Measurements from ENCODE around the gene ZNF263.
A peak's percentile ranks its signal among the peaks of the same experiment; 100 is the strongest.
"Not testable (repeated sequence)": the region's sequence is repeated elsewhere in the genome, so short reads cannot be mapped to it uniquely, and the experiment has no call there.

The ZNF263 gene

DNA sequence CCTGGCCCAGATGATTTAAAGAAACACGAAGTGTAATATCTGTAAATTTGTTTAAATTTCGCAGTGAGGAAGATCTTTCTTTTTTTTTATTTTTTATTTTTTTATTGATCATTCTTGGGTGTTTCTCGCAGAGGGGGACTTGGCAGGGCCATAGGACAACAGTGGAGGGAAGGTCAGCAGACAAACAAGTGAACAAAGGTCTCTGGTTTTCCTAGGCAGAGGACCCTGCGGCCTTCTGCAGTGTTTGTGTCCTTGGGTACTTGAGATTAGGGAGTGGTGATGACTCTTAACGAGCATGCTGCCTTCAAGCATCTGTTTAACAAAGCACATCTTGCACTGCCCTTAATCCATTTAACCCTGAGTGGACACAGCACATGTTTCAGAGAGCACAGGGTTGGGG, 12.6 kb upstream of the ZNF263 start:
- DNase-seq = not testable (repeated sequence)

DNA sequence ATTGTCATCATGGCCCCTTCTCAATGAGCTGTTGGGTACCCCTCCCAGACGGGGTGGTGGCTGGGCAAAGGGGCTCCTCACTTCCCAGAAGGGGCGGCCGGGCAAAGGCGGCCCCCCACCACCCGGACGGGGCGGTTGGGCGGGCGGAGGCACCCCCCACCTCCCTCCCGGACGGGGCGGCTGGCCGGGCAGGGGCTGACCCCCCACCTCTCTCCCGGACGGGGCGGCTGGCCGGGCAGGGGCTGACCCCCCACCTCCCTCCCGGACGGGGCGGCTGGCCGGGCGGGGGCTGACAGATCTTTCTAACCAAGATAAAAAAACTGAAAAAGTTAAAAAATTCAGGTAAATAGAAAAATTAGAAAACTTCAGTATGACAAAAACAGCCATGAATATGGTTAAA, 12.0 kb upstream of the ZNF263 start:
- DNase-seq = not testable (repeated sequence)

DNA sequence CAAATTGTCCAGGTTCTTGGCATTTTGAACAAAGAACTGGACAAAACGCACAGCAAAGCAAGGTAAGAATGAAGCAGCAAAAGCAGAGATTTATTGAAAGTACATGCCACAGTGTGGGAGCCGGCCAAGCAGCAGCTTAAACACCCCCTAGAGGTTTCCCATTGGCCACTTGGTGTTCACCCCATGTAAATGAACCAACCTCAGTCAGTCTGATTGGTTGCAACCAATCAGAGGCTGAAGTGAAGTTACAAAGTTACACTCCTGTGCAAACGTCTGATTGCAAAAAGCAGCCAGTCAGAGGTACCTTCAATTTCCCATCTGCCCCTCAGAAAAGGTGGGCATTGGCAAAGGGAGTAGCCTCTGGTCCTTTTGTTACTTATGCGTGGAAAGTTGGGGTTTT, 8.8 kb upstream of the ZNF263 start:
- no peak for DNase-seq

GRCh38 chr16:3274947-3275346, 8.3 kb upstream of the ZNF263 start:
- DNase-seq = no peak

- no peak for DNase-seq
Observed at GRCh38 chr16:3276679-3277078, 6.6 kb upstream of the ZNF263 start.

DNA sequence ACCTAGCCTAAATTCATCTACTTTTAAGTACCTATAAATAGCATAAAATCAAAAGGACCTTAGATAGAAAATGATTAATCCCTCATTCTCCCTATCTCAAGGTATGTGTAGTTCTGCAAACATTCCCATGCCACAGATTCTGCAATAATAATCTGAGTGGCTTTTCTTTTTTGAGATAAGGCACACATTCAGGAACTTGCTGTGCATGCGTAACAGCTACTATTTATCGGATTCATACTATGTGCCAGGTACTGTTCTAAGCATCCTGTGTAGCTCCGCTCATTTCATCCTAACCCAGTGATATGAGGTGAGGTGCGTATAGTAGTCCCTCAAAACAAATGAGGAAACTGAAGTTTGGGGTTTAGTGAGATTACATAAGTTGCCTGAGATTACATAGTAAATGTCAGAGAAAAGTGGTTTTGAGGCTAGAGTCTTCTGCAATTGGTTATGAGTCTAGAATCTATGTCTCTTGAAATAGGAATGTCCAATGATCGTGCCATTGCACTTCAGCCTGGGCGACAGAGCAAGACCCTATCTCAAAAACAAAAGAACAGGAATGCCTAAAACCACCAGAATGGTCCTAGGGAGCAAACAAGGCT, 2.0 kb upstream of the ZNF263 start:
- DNase-seq = no peak

GRCh38 chr16:3282103-3282729, 1.1 kb upstream of the ZNF263 start:
- no peak for DNase-seq

GRCh38 chr16:3283543-3284447, 504 bp downstream of the ZNF263 start:
- no peak for DNase-seq

GRCh38 chr16:3285131-3285530, 1.8 kb downstream of the ZNF263 start:
- no peak for DNase-seq

DNA sequence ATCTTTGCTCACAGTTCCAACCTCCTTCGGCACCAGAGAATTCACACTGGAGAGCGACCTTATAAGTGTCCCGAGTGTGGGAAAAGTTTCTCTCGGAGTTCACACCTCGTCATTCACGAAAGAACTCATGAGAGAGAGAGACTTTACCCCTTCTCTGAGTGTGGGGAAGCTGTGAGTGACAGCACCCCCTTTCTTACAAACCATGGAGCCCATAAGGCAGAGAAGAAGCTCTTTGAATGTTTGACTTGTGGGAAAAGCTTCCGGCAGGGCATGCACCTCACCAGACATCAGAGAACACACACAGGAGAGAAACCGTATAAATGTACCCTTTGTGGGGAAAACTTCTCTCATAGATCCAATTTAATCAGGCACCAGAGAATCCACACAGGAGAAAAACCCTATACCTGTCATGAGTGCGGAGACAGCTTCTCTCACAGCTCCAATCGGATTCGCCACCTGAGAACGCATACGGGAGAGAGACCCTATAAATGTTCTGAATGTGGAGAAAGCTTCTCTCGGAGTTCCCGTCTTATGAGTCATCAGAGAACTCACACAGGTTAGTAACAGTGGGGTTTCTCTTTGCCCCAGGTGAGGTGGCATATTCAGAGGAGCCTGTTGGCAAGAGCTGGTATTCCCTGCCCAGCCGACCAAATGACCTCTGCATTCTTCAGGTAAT, 6.8 kb downstream of the ZNF263 start:
- DNase-seq = no peak

- no peak for DNase-seq
Observed at GRCh38 chr16:3292604-3293003, 9.3 kb downstream of the ZNF263 start.

- no peak for DNase-seq
Observed at GRCh38 chr16:3295209-3295608, 11.9 kb downstream of the ZNF263 start.

DNA sequence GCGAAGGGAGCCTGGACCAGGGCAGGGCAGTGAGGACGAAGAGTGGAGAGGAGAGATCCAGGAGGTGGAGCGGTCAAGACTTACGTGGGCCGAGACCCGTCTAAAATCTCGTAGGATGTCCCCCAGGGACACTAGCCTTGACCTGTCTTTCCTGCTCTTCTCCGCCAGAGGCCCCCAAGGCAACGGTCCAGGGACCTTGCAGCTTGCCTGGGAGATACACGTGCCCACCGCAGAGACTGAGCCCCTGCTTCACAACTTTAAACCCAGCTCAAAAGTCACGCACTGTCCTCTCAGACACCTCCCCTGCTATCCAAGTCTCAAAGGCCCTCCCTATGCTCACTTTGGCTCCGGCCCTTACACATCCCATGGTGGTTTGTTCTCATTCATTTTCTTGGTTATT, 12.5 kb downstream of the ZNF263 start:
- no peak for DNase-seq

- no peak for DNase-seq
Observed at GRCh38 chr16:3304370-3304769, 21.1 kb downstream of the ZNF263 start.

- peak; percentile 73 to 87 for DNase-seq
Observed at GRCh38 chr16:3305109-3306068, 22.1 kb downstream of the ZNF263 start, which contains the start of the genes TIGD7 and ZNF75A. Gene TIGD7, minus strand, starts transcription at chr16:3305430. Its CDS starts 4,816 bp downstream, at chr16:3300614. Gene ZNF75A, plus strand, starts transcription at chr16:3305497. Its CDS starts 2,932 bp downstream, at chr16:3308429.

DNA sequence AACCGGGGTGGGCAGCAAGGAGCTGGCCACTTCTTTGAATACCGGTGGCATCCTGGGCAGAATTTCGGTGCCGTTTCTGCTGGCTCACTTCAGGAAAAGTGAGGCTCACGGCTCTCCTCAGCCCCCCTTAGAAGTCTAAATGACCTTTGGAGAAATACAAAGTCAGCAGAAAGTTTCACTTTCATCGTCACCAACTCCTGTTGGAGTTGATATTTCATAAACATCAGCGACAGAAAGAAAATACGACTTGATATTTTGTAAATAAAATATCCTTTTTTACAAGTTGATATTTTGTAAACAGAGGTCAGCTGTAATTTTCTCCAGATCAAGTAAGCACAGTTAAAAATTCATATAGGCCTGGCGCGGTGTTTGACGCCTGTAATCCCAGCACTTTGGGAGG, 22.8 kb downstream of the ZNF263 start:
- no peak for DNase-seq

- DNase-seq = no peak
Observed at GRCh38 chr16:3311496-3311895, 28.2 kb downstream of the ZNF263 start.

- no peak for DNase-seq
Observed at GRCh38 chr16:3317315-3317999, 34.2 kb downstream of the ZNF263 start.

DNA sequence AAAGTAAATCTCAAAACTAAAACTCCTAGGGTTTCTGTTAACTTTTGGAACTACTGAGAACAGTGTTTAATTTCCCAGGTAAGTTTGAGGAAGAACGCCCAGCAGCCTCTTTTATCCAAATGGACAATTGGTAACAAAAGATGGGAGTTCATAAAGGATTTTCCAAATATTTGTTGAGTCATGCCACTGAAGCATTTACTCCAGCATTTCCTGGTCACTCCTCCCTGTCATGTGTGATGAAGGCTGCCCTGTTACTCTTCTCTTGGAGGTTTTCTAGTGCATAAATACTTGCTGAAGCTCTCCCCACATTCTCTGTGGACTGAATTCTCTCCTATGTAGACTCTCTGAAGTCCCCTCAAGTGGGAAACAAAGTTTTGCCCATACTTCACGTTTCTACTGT, 38.5 kb downstream of the ZNF263 start:
- no peak for DNase-seq

DNA sequence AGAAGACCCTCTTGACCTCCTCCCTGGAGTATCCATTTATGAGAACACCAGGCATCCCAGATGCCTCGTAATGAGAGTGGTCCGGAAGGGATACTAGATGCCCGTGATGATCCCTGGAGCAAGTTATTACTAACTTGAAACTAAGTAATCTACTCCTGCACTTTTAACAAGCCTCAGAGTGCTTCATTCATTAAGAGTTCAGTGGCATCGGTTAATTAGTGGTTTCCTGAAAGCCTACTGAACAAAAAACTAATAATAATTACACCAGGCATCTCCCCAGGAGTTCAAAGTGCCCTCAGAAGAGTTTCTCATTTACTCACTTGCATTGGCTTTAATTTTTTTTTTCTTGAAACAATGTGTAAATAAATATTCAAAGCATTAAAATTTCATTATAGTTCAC, 44.2 kb downstream of the ZNF263 start:
- DNase-seq = no peak

DNA sequence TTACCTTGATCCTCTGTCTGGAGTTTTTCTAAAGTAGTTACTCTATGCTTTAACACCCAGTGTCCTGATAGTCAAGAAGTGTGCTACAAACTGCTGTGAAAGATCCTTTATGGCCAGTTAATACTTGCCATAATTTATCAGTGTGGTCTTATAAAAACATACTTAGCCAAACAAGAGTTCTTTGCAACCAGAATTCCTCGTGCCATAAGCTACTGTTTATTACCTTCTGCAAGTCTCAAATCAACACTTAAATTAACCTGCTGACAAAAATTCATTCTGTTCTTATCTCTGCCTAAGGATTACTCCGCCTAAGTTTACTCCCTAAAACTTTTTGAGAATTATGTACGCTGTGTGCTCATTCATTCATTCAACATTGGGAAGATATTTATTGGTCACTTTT, 44.8 kb downstream of the ZNF263 start:
- DNase-seq = no peak
